Effector CD4-positive, alpha-beta T cell (primary cell): Measurements from ENCODE around the gene RFXAP.
"Not testable (repeated sequence)": the region's sequence is repeated elsewhere in the genome, so short reads cannot be mapped to it uniquely, and the experiment has no call there.

Source experiments
- DNase-seq: peaks from one replicate; pipeline ENCODE4 v3.0.0-alpha.2; 2020
- total RNA-seq: gene quantifications from one replicate; lab custom pipeline; 2026; lab: John Stamatoyannopoulos, UW

Gene RFXAP, protein sequence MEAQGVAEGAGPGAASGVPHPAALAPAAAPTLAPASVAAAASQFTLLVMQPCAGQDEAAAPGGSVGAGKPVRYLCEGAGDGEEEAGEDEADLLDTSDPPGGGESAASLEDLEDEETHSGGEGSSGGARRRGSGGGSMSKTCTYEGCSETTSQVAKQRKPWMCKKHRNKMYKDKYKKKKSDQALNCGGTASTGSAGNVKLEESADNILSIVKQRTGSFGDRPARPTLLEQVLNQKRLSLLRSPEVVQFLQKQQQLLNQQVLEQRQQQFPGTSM
- 6.9 reads per million, percentile 25 among the genes with 10 or more reads in this experiment for total RNA-seq

DNA sequence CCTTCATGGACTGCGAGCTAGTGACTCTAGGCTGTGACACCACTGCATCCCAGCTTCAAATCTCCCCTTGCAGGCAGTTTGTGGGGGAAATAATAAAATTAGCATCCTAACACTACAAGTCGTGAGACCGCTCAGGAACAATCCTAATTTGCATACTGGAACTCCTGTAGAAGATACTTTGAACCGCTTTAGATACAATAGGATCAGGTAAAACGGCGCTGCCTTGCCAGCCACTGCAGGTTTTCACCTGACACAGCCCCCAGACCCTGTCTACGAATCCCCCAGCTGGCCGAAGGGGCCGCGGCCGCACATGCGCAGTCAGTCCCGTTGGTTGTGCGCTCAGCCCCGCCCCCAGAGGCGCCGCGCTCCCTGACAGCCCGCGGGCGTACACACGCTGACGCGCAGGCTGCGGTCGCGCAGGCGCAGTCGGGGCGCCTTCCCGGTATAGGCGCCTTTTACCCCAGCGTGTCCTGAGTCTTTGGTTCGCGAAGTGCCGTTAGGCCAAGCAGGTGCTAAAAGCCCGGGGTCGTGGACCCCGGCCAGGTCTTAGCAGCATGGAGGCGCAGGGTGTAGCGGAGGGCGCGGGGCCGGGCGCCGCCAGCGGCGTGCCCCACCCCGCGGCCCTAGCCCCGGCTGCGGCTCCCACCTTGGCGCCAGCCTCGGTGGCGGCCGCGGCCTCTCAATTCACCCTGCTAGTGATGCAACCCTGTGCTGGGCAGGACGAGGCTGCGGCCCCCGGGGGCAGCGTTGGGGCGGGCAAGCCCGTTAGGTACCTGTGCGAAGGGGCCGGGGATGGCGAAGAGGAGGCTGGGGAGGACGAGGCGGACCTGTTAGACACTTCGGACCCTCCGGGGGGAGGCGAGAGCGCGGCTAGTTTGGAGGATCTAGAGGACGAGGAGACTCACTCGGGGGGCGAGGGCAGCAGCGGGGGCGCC lies at the start of gene RFXAP:
Gene RFXAP (plus strand): TSS at position 419 of the 935 bp plus-strand sequence. CDS start 136 bp downstream, at position 555.
- peak; percentile 89 for DNase-seq

DNA sequence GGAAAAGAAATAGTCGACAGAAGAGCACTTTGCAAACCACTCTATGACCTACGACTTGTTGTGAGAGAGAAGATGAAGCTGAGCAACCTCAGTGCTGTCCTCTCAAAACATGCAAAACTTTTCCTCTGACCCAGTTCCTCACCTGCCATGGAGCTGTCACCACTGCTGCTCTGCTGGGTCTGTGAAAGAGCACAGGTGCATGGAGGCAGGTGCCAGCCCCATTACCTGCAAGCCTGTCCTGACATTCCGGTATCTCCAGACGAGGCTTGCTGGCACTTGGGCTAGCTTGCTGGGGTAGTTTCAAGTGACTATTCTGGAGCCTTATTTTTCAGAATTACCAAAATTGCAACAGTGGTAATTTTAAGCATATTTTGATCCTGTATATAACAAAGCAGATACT lies 49.5 kb upstream of the RFXAP start:
- DNase-seq: no peak

DNA sequence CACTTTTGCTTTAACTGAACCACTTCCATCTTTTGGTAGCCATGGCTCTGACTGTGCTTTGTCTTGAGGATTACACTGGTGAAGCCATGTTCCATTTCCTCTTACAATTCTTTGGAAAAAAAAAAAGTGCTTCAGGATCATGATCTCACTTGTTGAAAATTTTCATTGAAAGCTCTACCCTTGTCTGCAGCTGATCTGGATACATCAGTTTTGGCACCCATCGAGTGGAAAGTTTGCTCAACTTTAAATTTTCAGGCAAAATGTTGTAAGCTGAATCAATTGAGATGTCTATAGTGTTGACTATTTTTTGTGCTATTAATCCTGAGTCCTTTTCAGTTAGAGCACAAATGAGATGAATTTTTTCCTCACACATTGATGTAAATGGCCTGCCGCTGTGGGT lies 48.3 kb upstream of the RFXAP start:
- DNase-seq: no peak

DNA sequence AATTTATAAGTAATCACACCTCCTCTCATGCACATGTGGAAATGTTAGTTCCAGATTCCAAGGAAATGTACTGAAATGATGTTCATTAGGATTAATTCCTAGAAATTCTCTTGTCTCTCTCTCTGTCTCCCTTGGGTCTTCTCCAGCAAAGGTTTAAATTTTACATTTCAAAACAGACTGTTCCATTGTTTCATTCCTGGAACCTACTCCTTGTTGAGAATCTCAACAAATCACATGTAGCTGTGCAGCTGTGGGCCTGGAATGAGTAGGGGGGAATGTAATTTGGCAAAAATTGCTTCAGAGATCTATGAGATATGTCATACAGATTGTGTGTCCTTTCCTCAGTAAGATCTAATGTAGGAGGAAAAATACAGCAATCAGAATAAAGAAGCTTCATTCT lies 46.2 kb upstream of the RFXAP start:
- DNase-seq: no peak

DNA sequence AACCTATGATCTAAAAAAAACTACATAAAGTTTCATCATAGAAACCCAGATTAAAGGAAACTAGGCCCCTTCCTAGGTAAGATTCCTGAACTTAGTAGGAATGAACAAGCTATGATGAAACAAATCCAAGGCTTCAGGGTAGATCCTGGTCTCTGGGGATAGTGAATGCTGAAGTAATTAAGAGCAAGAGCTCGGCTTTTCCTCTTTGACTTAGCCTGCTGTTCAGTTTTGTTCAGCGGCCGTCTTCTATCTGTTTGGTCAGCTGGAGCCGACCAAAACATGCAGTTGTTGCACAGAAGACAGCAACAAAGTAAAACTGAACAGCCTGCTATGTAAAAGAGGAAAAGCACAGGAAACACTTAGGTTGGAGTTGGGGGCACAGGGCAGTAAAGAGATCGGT lies 44.1 kb upstream of the RFXAP start:
- no peak for DNase-seq

DNA sequence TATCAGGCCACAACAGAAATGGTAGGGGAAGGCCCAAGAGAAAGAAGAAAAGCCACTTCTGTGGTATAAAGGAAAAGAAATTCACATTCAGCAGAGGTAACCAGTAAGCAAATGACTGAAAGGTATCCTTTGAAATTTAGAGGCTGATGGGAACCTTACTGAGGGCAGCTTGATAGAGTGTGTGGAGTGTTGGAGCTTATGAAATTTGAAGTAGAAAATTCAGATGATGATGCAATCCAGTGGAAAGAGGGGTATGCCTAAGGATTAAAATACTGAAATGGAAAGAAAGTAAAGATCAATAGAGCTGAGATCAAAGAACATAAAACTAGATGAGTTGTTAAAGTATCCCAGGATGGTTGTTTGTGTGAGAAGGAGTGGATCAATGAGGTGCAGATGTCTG lies 42.8 kb upstream of the RFXAP start:
- no peak for DNase-seq

DNA sequence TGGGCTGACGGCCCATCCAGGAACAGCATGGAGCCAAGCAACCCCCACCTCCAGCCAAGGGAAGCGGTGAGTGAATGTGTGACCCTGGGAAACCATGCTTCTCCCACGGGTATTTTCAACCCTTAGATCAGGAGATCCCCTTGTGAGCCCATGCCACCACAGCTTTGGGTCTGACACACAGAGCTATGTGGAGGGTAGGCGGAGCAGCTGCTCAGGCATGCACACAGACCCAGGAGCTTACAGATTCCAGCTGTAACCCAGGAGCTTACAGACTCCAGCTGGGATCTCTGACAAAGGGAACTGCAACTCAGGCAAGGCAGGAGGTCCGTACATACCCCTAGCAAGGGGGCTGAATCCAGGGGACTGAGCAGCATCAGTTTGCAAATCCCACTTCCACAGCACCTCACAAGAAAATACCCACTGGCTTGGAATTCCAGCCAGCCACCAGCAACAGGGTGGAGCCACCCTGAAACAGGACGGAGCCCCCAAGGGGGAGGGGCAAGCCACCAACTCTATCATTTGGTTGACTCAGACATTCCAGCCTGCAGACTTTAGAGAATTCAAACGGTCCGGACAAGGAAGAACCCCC lies 40.8 kb upstream of the RFXAP start:
- no peak for DNase-seq

DNA sequence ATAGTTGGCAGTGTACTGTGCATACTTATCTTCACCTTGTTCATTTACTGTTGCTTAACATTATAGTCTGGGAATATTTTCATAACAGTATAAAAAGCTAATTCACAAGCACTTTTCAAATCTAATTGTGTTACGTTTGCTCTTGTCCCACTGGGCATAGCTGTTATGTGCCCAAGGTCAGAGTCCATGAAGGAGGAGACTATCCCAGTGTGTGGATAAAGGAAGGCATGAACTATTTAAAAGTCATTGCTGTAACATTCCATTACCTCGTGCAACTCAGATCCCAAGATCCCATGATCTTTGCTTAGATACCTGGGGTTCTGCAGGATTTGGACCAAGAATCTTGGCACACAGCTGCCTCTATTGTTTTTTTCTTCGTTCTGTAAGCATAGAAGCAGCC lies 35.1 kb upstream of the RFXAP start:
- DNase-seq: no peak

DNA sequence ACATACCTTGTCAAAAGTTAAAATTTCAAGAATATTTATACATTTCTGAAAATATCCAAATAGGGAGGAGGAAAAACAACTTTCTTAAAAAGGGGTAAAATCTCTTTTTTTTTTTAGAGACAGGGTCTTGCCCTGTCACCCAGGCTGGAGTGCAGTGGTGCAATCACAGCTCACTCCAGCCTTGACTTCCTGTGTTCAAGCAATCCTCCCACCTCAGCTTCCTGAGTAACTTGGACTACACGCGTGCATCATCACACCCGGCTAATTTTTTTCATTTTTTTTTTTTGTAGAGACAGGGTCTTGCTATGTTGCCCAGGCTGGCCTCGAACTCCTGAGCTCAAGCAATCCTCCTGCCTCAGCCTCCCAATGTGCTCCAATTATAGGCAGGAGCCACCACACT lies 32.8 kb upstream of the RFXAP start:
- not testable (repeated sequence) for DNase-seq

DNA sequence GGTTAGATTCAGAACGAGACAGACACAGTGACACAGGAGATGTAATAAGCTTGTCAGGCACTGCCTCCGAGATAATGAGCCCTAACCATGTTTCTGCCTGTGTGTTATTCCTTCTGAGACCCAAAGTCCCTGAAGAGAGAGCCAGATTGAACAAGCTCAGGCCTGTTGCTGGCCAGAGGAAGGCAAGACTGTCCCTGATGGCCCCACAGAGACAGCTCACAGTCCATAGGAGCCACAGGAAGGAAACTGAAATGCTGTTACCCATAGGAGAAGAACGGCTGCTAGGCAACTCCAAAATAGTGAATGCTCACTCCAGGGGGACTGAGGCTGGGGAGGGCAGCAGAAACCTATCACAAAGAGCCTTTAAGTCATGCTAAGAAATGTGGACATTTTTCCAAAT lies 31.8 kb upstream of the RFXAP start:
- DNase-seq: no peak

DNA sequence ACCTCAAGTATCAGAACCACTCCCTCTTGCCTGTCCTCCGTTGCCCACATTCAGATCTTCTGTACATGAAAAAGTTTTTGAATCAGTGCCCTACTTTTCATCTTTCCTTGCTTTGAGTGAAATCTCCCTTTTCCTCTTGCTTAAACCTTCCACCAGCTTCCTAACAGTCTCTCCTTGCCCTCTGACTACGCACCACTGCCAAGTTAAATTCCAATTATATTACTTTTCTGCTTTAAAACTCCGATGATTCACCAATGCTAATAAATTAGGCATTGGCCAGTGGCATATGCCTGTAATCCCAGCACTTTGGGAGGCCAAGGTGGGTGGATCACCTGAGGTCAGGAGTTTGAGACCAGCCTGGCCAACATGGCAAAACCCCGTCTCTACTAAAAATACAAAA lies 30.7 kb upstream of the RFXAP start:
- no peak for DNase-seq

DNA sequence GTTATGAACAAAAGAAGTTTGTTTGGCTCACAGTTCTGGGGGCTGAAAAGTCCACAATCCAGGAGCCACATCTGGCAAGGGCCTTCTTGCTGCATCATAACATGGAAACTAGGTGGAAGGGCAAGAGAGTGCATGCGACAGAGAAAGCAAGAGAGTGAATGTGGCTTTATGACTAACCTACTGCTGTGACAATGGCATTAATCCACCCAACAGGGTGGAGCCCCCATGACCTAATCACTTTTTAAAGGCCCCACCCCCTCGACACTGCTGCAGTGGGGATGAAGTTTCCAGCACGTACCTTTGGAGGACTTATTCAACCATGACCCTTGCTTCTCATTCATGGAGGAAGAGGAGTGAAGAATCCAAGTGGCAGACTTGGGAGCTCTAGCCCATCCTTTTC lies 30.0 kb upstream of the RFXAP start:
- no peak for DNase-seq

DNA sequence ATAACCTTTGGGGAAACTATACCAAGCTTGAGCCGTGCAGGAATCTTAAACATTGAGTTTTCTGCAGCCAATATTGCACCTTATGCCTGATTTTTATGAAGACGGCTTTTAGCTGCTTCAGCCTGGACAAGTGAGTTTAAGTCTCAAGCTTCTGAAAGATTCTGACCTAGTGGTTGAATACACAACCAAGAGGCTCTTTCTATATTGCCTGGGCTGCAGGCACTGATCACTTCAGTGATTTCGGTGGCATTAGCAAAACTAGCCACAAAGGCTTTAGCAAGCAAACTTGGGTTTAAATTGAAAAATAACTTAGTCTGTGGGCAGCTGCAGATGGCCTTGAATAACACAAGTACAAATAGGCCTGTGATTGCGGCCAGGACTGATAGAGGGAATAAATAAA lies 29.3 kb upstream of the RFXAP start:
- no peak for DNase-seq

DNA sequence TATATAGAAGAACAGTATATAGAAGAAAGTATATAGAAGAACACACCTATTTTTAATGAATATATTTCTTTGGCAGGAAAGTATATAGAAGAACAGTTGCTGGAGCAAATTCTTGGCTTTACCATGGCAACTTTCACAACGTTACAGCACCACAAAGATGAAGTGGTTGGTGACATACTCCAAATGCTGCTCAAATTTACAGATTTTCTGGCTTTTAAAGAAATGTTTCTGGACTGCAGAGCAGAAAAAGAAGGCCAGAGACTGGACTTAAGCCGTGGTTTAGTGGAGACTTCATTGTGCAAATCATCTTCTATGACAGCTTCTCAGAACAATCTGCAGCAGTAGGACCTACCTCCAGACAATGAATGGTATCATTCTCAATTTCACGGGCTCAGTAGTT lies 24.3 kb upstream of the RFXAP start:
- DNase-seq: no peak

DNA sequence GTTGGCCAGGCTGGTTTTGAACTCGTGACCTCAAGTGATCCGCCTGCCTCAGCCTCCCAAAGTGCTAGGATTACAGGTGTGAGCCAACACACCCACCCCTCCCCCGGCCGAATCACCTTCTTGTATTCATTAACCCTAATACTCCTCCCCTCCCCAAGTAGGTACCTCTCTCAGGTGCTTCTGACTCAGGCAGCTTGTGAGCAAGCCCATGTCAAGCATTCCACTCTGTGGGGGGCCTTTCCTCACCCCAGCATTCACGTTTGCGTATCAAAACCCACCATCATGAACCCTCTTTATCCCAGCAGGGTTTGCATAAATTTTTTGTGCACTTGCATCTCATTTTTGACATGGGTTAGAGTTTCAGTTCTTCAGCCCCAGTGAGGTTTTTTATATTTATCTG lies 23.6 kb upstream of the RFXAP start:
- DNase-seq: no peak

DNA sequence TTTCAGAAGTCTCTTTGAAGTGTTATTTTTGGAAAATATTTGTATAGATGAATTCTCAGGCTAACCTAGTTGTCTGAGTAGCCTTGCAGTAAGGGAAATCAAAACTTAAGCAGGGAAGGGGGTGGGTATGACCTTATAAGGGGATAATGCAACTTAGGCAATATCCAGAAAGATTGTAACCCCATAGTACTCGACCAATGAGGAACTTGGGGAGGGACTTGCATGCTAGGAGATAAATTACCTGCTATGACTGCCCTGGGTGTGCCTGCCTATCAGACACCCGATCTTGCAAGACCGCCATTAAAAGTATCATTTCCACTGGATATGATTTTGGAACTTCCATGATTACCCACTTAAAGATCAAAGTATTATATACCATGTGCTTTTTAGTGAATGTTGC lies 23.0 kb upstream of the RFXAP start:
- DNase-seq: no peak

DNA sequence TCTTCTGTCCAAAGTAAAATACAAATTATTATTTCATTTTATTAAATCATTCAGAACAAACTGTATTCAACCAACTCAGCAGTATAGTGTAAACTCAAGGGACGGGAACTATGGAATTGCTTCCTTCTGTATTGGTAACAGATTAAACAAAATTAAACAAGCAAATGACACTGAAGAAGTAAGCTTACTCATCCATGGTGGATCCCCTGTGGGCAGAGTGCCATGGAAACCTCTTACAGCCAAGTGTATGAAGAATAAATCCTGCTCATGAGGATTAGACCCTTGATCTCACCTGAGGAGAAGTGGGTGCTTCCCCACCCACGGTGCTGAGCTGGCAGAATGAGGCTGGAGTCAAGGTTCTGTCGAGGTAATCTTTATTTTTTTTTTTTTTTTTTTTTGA lies 18.0 kb upstream of the RFXAP start:
- no peak for DNase-seq

DNA sequence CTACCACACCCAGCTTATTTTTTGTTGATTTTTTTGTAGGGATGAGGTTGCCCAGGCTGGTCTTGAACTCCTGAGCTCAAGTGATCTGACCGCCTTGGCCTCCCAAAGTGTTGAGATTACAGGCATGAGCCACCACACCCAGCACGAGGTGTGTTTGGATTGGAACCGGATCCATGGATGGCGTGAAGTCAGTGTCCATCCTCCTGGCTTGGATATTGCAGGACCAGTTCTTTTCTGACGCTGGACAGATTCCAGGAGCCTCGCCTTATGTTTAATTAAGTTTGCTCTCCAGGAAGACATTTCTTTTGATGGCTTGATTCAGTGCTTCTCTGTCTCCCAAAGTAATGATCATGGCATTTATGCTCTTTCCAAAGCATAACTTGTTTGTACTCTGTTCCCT lies 14.4 kb upstream of the RFXAP start:
- DNase-seq: no peak

DNA sequence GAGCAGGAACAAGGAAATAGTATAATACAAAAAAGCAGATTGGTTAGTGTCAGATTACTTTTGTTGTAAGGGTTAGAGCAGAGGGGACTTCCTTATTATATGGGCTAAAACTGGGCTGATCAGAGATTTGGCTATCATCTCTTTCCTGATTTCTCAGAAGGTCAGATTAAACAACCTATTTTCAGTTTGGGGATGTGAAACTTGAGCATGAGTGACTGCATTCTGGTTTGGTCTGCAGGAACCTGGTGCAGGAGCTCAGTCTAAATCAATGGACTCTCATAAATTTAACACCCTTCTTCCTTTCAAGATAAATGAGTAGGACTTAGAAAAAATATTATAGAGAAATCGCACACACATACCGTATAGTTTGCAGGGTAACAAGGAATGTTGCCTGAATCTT lies 12.9 kb upstream of the RFXAP start:
- DNase-seq: no peak

DNA sequence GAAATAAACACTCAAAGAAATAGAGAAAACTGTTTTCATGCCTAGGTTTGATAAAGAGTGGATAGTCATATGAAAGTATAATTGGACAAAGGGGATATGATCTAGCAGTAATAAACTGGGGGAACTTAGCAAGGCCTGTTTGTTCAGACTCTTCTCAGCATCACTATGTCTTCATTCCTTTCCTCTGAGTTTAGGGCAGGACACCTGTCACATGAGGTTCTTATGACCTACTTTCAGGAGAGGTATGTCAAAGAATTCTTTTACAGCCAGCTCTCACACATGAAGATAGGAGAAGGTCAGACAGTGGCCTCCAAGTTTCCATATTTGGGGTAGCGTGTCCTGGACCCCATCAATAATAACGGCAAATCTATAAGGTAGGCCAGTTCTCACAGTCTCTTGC lies 11.4 kb upstream of the RFXAP start:
- no peak for DNase-seq

DNA sequence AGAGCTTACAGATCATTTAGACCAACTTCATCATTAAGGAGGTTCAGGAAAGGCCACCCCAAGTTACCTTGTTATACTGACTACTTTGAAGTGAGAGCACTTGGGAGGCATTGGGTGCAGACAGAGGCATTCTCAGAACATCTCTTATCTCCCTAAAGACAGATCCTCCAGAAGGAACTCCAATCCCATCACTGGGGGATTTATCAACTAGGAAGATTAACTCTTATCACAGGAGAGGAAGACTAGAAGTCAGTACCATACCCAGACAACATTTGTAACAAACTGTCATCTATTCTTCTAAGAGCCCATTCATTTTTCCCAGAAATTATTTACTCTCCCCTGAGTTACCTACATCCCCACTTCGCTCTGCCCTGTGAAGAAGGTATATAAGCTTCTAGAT lies 5.8 kb upstream of the RFXAP start:
- no peak for DNase-seq

DNA sequence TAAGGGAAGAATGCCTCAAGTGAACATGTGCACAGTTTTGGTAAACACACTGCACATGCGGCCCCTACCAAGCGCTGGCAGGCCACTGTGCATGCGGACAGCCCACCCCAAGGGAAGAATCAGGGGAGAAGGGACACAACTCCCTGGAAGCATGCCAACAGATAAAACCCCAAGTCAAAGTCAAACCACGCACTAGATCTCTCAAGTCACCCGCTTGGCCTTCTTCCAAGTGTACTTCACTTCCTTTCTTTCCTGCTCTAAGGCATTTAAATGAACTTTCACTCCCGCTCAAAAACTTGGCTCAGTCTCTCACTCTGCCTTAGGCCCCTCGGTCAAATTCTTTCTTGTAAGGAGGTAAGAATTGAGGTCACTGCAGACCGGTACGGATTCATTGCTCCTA lies 4.6 kb upstream of the RFXAP start:
- no peak for DNase-seq

DNA sequence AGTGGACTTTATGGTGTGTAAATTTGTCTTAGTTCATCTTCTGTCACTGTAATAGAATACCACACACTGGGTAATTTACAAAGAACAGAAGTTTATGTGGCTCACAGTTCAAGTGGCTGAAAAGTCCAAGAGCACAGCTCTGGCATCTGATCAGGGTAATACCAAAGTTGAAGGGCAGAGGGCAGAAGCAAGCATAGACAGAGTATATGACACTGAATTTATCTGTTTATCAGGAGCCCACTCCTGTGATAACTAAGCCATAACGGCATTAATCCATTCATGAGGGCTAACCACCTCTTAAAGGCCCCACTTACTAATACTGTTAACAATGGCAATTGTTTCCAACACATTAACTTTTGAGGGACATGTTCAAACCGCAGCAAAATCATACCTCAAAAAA lies 4.0 kb upstream of the RFXAP start:
- DNase-seq: no peak
